NCI-H1417 treated with DMSO at 0.1 percent for 48 hours (cell line): ENCODE measurements around the gene RMND5B.

Source experiments
- DNase-seq: peaks from one replicate; lab custom pipeline; 2025; lab: John Stamatoyannopoulos, UW

RMND5B gene

GRCh38 chr5:178131446-178131996 lies 707 bp downstream of the RMND5B start:
- no peak for DNase-seq

GRCh38 chr5:178136990-178137389 lies 6.2 kb downstream of the RMND5B start:
- no peak for DNase-seq

GRCh38 chr5:178137991-178138390 lies 7.2 kb downstream of the RMND5B start:
- no peak for DNase-seq

- no peak for DNase-seq
Observed at GRCh38 chr5:178141550-178141949, 10.7 kb downstream of the RMND5B start.

GRCh38 chr5:178142642-178143041 lies 11.8 kb downstream of the RMND5B start:
- DNase-seq: no peak

- DNase-seq: no peak
Observed at GRCh38 chr5:178143246-178143645, 12.4 kb downstream of the RMND5B start.

- DNase-seq: no peak
Observed at GRCh38 chr5:178143901-178144300, 13.1 kb downstream of the RMND5B start.

GRCh38 chr5:178145965-178146820 lies 15.4 kb downstream of the RMND5B start:
- DNase-seq: no peak

GRCh38 chr5:178147406-178147805 lies 16.6 kb downstream of the RMND5B start:
- DNase-seq: no peak

- DNase-seq: no peak
Observed at GRCh38 chr5:178149199-178149932, 18.6 kb downstream of the RMND5B start.

- DNase-seq: no peak
Observed at GRCh38 chr5:178150977-178151734, 20.3 kb downstream of the RMND5B start.

- no peak for DNase-seq
Observed at GRCh38 chr5:178152491-178153444, 22.0 kb downstream of the RMND5B start.

- peak; percentile 81 for DNase-seq
Observed at GRCh38 chr5:178153530-178154340, 22.9 kb downstream of the RMND5B start, which contains the start of gene NHP2. NHP2 (minus strand) TSS chr5:178153885; CDS start chr5:178153817, 68 bp downstream.

- DNase-seq: no peak
Observed at GRCh38 chr5:178155065-178155464, 24.3 kb downstream of the RMND5B start.

- no peak for DNase-seq
Observed at GRCh38 chr5:178160176-178160575, 29.4 kb downstream of the RMND5B start.

- DNase-seq: no peak
Observed at GRCh38 chr5:178162481-178162880, 31.7 kb downstream of the RMND5B start.

GRCh38 chr5:178163772-178164735 lies 33.2 kb downstream of the RMND5B start:
- DNase-seq: peak; percentile 40

- no peak for DNase-seq
Observed at GRCh38 chr5:178165581-178165980, 34.8 kb downstream of the RMND5B start.

GRCh38 chr5:178170455-178170854 lies 39.6 kb downstream of the RMND5B start:
- DNase-seq: no peak
